CD4-positive, alpha-beta T cell treated with Interleukin-4 for 1 hour (primary cell): ENCODE results near the gene PROKR1.

Experiments used
- DNase-seq, 2 donors: peaks; one replicate each; pipeline ENCODE4 v3.0.0-alpha.2; 2020 to 2022

PROKR1 gene

DNA sequence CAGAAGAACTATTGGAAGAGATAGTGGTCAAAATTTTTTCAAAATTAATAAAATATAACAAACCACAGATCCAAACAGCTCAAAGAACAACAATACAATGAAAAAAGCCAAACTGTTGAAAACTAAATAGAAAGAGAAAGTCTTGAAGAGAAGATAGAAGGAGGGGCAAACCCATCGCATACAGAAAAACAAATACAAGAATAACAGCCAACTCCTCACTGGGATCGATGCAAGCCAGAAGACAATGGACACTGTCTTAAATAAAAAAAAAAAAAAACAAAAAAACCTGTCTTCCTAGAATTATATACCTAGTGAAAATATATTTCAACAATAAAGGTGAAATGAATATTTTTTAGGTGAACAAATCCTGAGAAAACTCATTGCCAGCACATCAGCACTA is 57.2 kb downstream of the PROKR1 start:
- no peak for DNase-seq

DNA sequence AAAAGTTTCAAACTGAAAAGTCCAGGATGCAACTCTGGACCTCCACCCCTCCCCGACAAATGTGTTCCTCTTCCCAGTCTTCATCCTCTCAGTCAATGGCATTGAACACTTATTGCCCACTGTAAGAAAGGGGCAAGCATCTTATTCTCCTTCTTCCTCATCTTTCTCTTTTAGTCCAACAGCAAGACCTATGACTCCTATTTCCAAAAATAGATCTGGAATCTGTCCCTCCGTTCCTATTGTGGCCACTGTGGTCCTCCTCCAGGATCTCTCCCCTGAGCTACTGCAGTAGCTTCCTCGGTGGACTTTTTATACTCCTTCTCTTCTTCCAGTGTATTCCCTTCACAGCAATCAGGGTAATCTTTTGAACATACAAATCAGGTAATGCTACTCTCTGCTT is 63.3 kb downstream of the PROKR1 start:
- no peak for DNase-seq
